Osteoblast (primary cell): ENCODE results near the gene PRR33. TPM values are rescaled to one million over a fixed set of nuclear protein-coding genes. Genes with fewer than 3 reads are reported as not detected.
A peak's percentile ranks its signal among the peaks of the same experiment; 100 is the strongest.
"Not testable (repeated sequence)": the region's sequence is repeated elsewhere in the genome, so short reads cannot be mapped to it uniquely, and the experiment has no call there.

Experiments used
- DNase-seq: peaks from one replicate; pipeline ENCODE4 v3.0.0; 2011; ENCODE audit warnings: low spot score, mixed read lengths; ENCODE audit not compliant: insufficient read length; ENCODE audit errors: missing footprints
- H2AFZ ChIP-seq: 2 replicates; pipeline ENCODE4 v1.6.0; 2011; ENCODE audit warnings: mild to moderate bottlenecking, low read length
- H3K27ac ChIP-seq: 2 replicates; pipeline ENCODE4 v1.5.1; 2011; ENCODE audit warnings: mild to moderate bottlenecking, low read depth, low read length, moderate library complexity
- H3K27me3 ChIP-seq: 2 replicates; pipeline ENCODE4 v1.6.0; 2012; ENCODE audit warnings: mild to moderate bottlenecking, control low read depth, inconsistent platforms, low read length, moderate library complexity; ENCODE audit not compliant: insufficient read depth
- H3K36me3 ChIP-seq: 2 replicates; pipeline ENCODE4 v1.5.1; 2011; ENCODE audit warnings: mild to moderate bottlenecking, low read length, control low read depth, moderate library complexity; ENCODE audit not compliant: insufficient read depth
- H3K4me1 ChIP-seq: 2 replicates; pipeline ENCODE4 v1.5.1; 2011; ENCODE audit warnings: mild to moderate bottlenecking, low read length, control low read depth, moderate library complexity; ENCODE audit not compliant: insufficient read depth
- H3K4me2 ChIP-seq: 2 replicates; pipeline ENCODE4 v1.6.0; 2011; ENCODE audit warnings: mild to moderate bottlenecking, low read length; ENCODE audit not compliant: insufficient read depth
- H3K4me3 ChIP-seq: fragments of 200-600 bp; sonication (generic); 3 replicates; pipeline ENCODE4 v1.5.1; 2012; ENCODE audit warnings: mild to moderate bottlenecking, low read length, inconsistent platforms; ENCODE audit not compliant: insufficient read depth
- H3K79me2 ChIP-seq: 2 replicates; pipeline ENCODE4 v1.6.0; 2012; ENCODE audit warnings: mild to moderate bottlenecking, low read length, control low read depth, inconsistent platforms; ENCODE audit not compliant: insufficient read depth
- H3K9me3 ChIP-seq: 2 replicates; pipeline ENCODE4 v1.5.1; 2011; ENCODE audit warnings: low read depth, low read length, control low read depth
- H4K20me1 ChIP-seq: 2 replicates; pipeline ENCODE4 v1.6.0; 2012; ENCODE audit warnings: mild to moderate bottlenecking, low read length, control low read depth; ENCODE audit not compliant: insufficient read depth
- total RNA-seq: library from RNA; depleted of rRNA; stranded (reverse); fragments of >200 nt; gene quantifications from 2 replicates; pipeline ENCODE4 v1.2.3, GENCODE V29; 2012
- TF ChIP-seq, protein P1 (sequence below): IDR thresholded peaks from 2 replicates; pipeline ENCODE4 v1.5.1; 2011; ENCODE audit warnings: mild to moderate bottlenecking, low read depth, low read length, moderate library complexity; ENCODE audit errors: extremely low read depth

PRR33 gene
- total RNA-seq, 1 donor = not detected

DNA sequence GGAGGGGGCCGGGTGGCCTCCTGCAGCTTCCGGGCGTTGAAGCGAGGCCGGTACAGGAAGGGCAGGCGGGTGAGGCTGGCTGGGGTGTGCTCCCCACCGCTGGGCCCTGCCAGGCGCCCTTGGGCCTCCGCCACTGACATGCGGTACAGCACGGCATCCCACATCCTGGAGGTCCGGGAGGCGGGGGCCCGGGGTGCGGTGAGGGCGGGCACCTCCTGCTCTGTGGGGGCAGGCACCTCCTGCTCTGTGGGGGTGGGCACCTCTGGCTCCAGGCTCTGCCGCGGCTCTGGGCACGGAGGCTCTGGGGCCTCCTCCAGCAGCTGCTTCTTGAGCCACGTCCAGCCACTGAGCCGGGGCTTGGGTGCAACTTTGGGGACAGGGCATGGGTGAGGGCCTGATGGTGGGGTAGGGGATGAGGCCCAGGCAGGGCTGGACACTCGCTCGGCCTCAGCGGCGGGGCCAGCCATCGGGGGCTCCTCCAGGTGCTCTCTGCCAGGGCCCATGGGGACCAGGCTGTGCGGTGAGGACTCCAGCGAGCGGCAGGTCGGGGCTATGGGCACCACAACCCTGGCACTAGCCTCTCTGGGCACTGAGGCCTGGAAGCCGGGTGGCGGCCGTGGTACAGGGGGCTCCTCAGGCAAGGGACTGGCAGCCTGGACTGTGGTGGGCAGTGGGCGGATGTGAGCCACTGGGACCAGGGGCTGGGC, 2.3 kb downstream of the PRR33 start:
- TF ChIP-seq, protein P1, sequence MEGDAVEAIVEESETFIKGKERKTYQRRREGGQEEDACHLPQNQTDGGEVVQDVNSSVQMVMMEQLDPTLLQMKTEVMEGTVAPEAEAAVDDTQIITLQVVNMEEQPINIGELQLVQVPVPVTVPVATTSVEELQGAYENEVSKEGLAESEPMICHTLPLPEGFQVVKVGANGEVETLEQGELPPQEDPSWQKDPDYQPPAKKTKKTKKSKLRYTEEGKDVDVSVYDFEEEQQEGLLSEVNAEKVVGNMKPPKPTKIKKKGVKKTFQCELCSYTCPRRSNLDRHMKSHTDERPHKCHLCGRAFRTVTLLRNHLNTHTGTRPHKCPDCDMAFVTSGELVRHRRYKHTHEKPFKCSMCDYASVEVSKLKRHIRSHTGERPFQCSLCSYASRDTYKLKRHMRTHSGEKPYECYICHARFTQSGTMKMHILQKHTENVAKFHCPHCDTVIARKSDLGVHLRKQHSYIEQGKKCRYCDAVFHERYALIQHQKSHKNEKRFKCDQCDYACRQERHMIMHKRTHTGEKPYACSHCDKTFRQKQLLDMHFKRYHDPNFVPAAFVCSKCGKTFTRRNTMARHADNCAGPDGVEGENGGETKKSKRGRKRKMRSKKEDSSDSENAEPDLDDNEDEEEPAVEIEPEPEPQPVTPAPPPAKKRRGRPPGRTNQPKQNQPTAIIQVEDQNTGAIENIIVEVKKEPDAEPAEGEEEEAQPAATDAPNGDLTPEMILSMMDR = no peak
- Histone ChIP-seq H3K27me3 (no peaks in the 10 kb centered on the region), H2AFZ (no peak overlapping the region), H4K20me1 (no peaks in the 10 kb centered on the region), H3K27ac (no peak overlapping the region), H3K4me3 (no peak overlapping the region), H3K36me3 (peaks cover 7% of the 10 kb centered on the region), H3K79me2 (no peaks in the 10 kb centered on the region), H3K4me2 (no peak overlapping the region), H3K9me3 (no peaks in the 10 kb centered on the region), H3K4me1 (no peaks in the 10 kb centered on the region)
- peak; percentile 62 for DNase-seq

DNA sequence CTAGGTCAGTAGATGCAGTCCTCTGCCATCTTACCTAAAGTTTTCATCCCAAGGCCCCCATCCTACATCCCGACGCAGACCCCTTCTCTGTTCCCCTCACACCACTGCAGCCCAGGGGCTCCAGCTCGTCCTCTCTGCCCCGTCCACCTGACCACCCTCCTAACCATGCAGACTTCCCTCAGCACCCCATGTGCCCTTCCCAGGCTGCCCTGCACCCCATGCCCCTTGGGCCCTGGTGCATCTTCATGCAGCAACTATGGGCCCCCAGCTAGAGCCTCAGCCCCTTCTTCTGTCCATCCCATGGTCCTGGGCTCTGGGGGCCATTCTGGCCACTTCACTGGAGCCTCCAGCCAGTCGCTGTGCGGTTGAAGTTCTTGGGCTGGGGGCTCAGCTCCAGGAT, 2.9 kb downstream of the PRR33 start:
- Histone ChIP-seq H2AFZ (no peak overlapping the region), H3K4me1 (no peaks in the 10 kb centered on the region), H3K79me2 (no peaks in the 10 kb centered on the region), H3K36me3 (peaks cover 12% of the 10 kb centered on the region), H3K9me3 (no peaks in the 10 kb centered on the region), H3K27ac (no peak overlapping the region), H3K4me3 (no peak overlapping the region), H3K4me2 (no peak overlapping the region), H4K20me1 (no peaks in the 10 kb centered on the region), H3K27me3 (no peaks in the 10 kb centered on the region)
- TF ChIP-seq, protein P1 = no peak
- DNase-seq = peak; percentile 49

DNA sequence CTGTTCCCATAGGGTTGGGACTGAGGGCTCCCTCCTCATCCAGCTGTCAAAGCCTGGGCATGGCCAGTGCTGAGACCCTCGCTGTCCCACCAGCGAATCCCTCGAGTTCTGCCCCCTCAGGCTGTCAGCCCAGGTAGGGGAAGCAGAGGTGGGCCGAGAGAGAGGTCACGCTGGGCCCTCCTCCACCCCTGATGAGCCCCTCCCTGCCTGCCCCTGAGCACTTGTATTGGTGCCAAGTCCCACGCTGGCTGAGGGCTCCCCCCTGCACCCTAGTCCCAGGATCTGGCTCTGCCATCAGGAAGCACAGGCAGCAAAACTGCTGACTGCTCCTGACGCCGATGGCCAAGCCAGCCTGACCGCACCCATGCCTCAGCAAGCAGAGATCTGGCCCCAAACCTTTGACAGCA, 3.3 kb downstream of the PRR33 start:
- Histone ChIP-seq H4K20me1 (no peaks in the 10 kb centered on the region), H3K36me3 (peaks cover 12% of the 10 kb centered on the region), H3K9me3 (no peaks in the 10 kb centered on the region), H2AFZ (no peak overlapping the region), H3K4me1 (no peaks in the 10 kb centered on the region), H3K79me2 (no peaks in the 10 kb centered on the region), H3K4me3 (no peak overlapping the region), H3K27ac (no peak overlapping the region), H3K4me2 (no peak overlapping the region), H3K27me3 (no peaks in the 10 kb centered on the region)
- TF ChIP-seq, protein P1 = no peak
- DNase-seq = peak; percentile 72

DNA sequence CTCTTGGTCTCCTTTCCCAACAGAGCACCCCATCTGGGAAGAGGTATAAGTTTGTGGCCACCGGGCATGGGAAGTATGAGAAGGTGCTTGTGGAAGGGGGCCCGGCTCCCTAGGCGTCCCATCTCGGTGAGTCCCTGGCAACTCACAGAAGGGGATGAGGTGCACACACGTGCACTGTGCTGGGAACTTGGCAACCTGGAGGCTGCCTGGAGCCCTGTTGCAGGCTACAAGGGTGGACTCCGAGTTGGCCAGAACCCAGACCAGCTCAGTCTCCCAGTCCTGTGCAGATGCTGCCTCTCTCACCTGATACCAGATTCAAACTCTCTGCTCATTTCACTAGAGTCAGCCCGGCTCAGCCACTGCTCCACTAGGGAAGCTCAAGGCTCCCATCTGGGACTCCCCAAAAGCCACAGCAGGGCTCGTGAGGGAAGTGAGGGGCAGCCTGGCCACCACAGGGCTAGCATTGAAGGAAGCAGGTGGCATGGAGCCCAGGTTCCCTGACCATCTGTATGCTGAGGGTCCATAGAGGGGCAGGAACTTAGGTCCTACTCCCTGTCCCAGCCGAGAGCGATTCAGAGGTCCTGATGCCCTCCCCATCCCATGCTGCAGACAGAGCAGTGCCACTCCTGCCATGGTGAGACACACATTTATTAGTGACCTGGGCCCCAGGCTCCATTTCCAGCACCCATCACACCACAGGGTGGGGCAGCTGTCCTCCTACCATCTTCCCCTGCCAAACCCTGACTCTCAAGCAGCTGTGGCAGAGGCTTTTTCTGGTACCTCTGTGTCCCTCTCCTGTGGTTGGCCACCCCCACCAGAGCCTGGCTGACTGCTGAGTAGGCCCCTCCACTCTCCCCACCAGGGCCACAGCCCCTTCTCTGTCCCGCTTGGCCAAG, 4.0 kb downstream of the PRR33 start:
- TF ChIP-seq, protein P1 = no peak
- Histone ChIP-seq H3K27ac (no peak overlapping the region), H3K4me3 (no peak overlapping the region), H3K9me3 (no peaks in the 10 kb centered on the region), H3K4me2 (no peak overlapping the region), H3K4me1 (no peaks in the 10 kb centered on the region), H2AFZ (no peak overlapping the region), H3K27me3 (no peaks in the 10 kb centered on the region), H3K36me3 (peaks cover 12% of the 10 kb centered on the region), H3K79me2 (no peaks in the 10 kb centered on the region), H4K20me1 (no peaks in the 10 kb centered on the region)
- DNase-seq = peak; percentile 76

DNA sequence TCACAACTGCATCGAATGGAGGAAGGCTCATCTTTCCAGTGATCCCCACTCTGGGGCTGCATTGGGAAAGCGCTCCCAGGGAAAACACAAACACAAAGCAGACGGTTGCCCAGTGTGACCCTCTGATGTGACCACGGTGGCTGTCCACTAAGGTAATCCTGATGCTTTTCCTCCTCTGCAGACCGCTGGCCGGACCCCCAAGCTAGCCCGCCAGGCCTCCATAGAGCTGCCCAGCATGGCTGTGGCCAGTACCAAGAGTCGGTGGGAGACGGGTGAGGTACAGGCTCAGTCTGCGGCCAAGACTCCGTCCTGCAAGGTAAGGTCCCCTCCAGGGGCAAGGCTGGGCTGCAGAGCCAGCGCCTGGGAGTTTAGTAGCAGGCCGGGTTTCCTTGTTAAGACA, 5.1 kb downstream of the PRR33 start:
- H3K4me2 ChIP-seq, H2AFZ ChIP-seq, H3K79me2 ChIP-seq, H3K27me3 ChIP-seq, H3K27ac ChIP-seq, H3K9me3 ChIP-seq, H4K20me1 ChIP-seq, H3K4me1 ChIP-seq, H3K4me3 ChIP-seq, DNase-seq: not testable (repeated sequence)
- peaks cover 12% of the 10 kb centered on the region for H3K36me3 ChIP-seq
